Right renal pelvis (tissue), 4 donors: Measurements from ENCODE around the gene LRFN3. TPM values are rescaled to one million over a fixed set of nuclear protein-coding genes. Genes with fewer than 3 reads are reported as not detected.
"Not testable (repeated sequence)": the region's sequence is repeated elsewhere in the genome, so short reads cannot be mapped to it uniquely, and the experiment has no call there.

ENCODE experiments used
- DNase-seq, 4 donors: peaks; one replicate each; pipeline ENCODE4 v3.0.0-alpha.2; 2013; ENCODE audit warnings: low read depth in 4 of 4, low spot score in 3 of 4, missing footprints in 1 of 4
- polyA plus RNA-seq, 4 donors: library from polyadenylated mRNA; unstranded; fragments of 120-200 nt; gene quantifications; one replicate each; pipeline ENCODE4 v1.2.1, GENCODE V29; 2013; ENCODE audit not compliant: insufficient read length in 4 of 4

The LRFN3 gene
- polyA plus RNA-seq, 4 donors: 10.7 to 16.9 (median 11.7) TPM

GRCh38 chr19:35966771-35967170, 30.6 kb downstream of the LRFN3 start:
- DNase-seq: no peak

GRCh38 chr19:35973487-35973886, 37.3 kb downstream of the LRFN3 start:
- no peak for DNase-seq

GRCh38 chr19:35975608-35976214, 39.5 kb downstream of the LRFN3 start:
- no peak for DNase-seq

- no peak for DNase-seq
Observed at GRCh38 chr19:35977446-35978222, 41.5 kb downstream of the LRFN3 start.

GRCh38 chr19:35978271-35978670, 42.1 kb downstream of the LRFN3 start:
- no peak for DNase-seq

- no peak for DNase-seq
Observed at GRCh38 chr19:35978832-35979365, 42.7 kb downstream of the LRFN3 start.

- not testable (repeated sequence) for DNase-seq
Observed at GRCh38 chr19:35980997-35981396, 44.8 kb downstream of the LRFN3 start.

- no peak for DNase-seq
Observed at GRCh38 chr19:35983177-35983576, 47.0 kb downstream of the LRFN3 start.

- no peak for DNase-seq
Observed at GRCh38 chr19:35986111-35986510, 49.9 kb downstream of the LRFN3 start.

- no peak for DNase-seq
Observed at GRCh38 chr19:35986664-35987570, 50.7 kb downstream of the LRFN3 start.

- DNase-seq: no peak
Observed at GRCh38 chr19:35987571-35987896, 51.4 kb downstream of the LRFN3 start.

GRCh38 chr19:35988824-35989223, 52.6 kb downstream of the LRFN3 start:
- no peak for DNase-seq

GRCh38 chr19:35990156-35990555, 54.0 kb downstream of the LRFN3 start:
- no peak for DNase-seq

GRCh38 chr19:35990771-35991730, 54.9 kb downstream of the LRFN3 start:
- no peak for DNase-seq

GRCh38 chr19:35991731-35992450, 55.7 kb downstream of the LRFN3 start:
- DNase-seq: no peak

GRCh38 chr19:35992907-35993765, 57.0 kb downstream of the LRFN3 start:
- no peak for DNase-seq

- DNase-seq: no peak
Observed at GRCh38 chr19:35993923-35994598, 57.9 kb downstream of the LRFN3 start.
